AG10803 (cell line): ENCODE results near the gene CIDEA.
"Not testable (repeated sequence)": the region's sequence is repeated elsewhere in the genome, so short reads cannot be mapped to it uniquely, and the experiment has no call there.

Experiments used
- DNase-seq: peaks from one replicate; pipeline ENCODE4 v3.0.0; 2010; ENCODE audit warnings: low read depth
- H3K4me3 ChIP-seq: 2 replicates; pipeline ENCODE4 v1.5.1; 2011; ENCODE audit warnings: mild to moderate bottlenecking, low read length, control low read depth
- CTCF ChIP-seq: conservative IDR thresholded peaks from 2 replicates; pipeline ENCODE4 v1.5.1; 2011; ENCODE audit warnings: mild to moderate bottlenecking, low read length, control low read depth, inconsistent platforms

Gene CIDEA

GRCh38 chr18:12238826-12239225 is 15.3 kb upstream of the CIDEA start:
- no peak overlapping the region for H3K4me3 ChIP-seq
- DNase-seq: peak; percentile 17
- TF ChIP-seq CTCF: no peak

- DNase-seq: peak; percentile 32
- TF ChIP-seq CTCF: no peak
Measured at GRCh38 chr18:12239431-12239830, 14.7 kb upstream of the CIDEA start.

GRCh38 chr18:12242658-12243260 is 11.4 kb upstream of the CIDEA start:
- no peak for DNase-seq
- TF ChIP-seq CTCF: no peak
- H3K4me3 ChIP-seq: no peak overlapping the region

More at GRCh38 chr18:12239431-12239830, 14.7 kb upstream of the CIDEA start:
- no peak overlapping the region for H3K4me3 ChIP-seq

GRCh38 chr18:12243272-12243671 is 10.9 kb upstream of the CIDEA start:
- not testable (repeated sequence) for H3K4me3 ChIP-seq, DNase-seq

GRCh38 chr18:12245793-12246135 is 8.4 kb upstream of the CIDEA start:
- DNase-seq: no peak
- TF ChIP-seq CTCF: no peak
- no peak overlapping the region for H3K4me3 ChIP-seq

GRCh38 chr18:12246849-12247808 is 7.0 kb upstream of the CIDEA start:
- DNase-seq: no peak
- no peak overlapping the region for H3K4me3 ChIP-seq
- no peak for TF ChIP-seq CTCF

GRCh38 chr18:12247946-12248345 is 6.2 kb upstream of the CIDEA start:
- no peak for DNase-seq
- TF ChIP-seq CTCF: no peak
- no peak overlapping the region for H3K4me3 ChIP-seq
